Measurements from ENCODE around the gene TRMU. TPM values are rescaled to one million over a fixed set of nuclear protein-coding genes. Genes with fewer than 3 reads are reported as not detected.
A peak's percentile ranks its signal among the peaks of the same experiment; 100 is the strongest.

The TRMU gene
- total RNA-seq, 2 donors from 2014 or later, result 79.7 to 84.5 TPM

GRCh38 chr22:46376111-46376510 lies 40.6 kb downstream of the TRMU start:
- peaks cover 20% of the 10 kb centered on the region for H3K9me3 ChIP-seq (ENCODE audit: control insufficient read depth, low read length)
- 96 to 100% methylated on average over 2 to 3 of the region's 3 CpGs for WGBS, 2 experiments (ENCODE audit: insufficient coverage in 1 of 2, insufficient read length in 1 of 2)
- DNase-seq, result no peak
- peaks cover 54% of the 10 kb centered on the region for H3K36me3 Mint-ChIP-seq (ENCODE audit: low read depth)
- peaks cover 13% of the 10 kb centered on the region for H3K9me3 Mint-ChIP-seq
- no peaks in the 10 kb centered on the region for H3K27me3 Mint-ChIP-seq (ENCODE audit: insufficient read depth)
- TF ChIP-seq CTCF (conservative IDR thresholded peaks at IDR 0.05), result no peak
- peaks cover 12% of the 10 kb centered on the region for H3K4me1 ChIP-seq (ENCODE audit: control insufficient read depth, insufficient read depth, low read length)
- peaks cover 18% of the 10 kb centered on the region for H3K36me3 ChIP-seq (ENCODE audit: control insufficient read depth, insufficient read depth, low read length)
- H3K9ac ChIP-seq (ENCODE audit: extremely low read depth, low read length, poor library complexity, severe bottlenecking), result no peak overlapping the region
- H3K27ac ChIP-seq (ENCODE audit: low read depth, low read length), result no peak overlapping the region
- peak overlapping the region; percentile 15 for H3K4me3 ChIP-seq (ENCODE audit: low read length)
- H3K27me3 ChIP-seq (ENCODE audit: control insufficient read depth, insufficient read depth, low read length, poor library complexity, severe bottlenecking), result no peaks in the 10 kb centered on the region
- H3K4me3 Mint-ChIP-seq, result no peak overlapping the region
- no peak overlapping the region for H3K27ac Mint-ChIP-seq
- peaks cover 33% of the 10 kb centered on the region for H3K4me1 Mint-ChIP-seq

- H3K4me1 Mint-ChIP-seq, result peaks cover 33% of the 10 kb centered on the region
- H3K4me3 Mint-ChIP-seq, result peak overlapping the region; percentile 27
- H3K9me3 Mint-ChIP-seq, result peaks cover 13% of the 10 kb centered on the region
- Histone ChIP-seq H3K4me1 (ENCODE audit: control insufficient read depth, insufficient read depth, low read length) (peaks cover 12% of the 10 kb centered on the region), H3K36me3 (ENCODE audit: control insufficient read depth, insufficient read depth, low read length) (peaks cover 18% of the 10 kb centered on the region), H3K27me3 (ENCODE audit: control insufficient read depth, insufficient read depth, low read length, poor library complexity, severe bottlenecking) (no peaks in the 10 kb centered on the region), H3K9me3 (ENCODE audit: control insufficient read depth, low read length) (peaks cover 20% of the 10 kb centered on the region), H3K9ac (ENCODE audit: extremely low read depth, low read length, poor library complexity, severe bottlenecking) (no peak overlapping the region), H3K27ac (ENCODE audit: low read depth, low read length) (peak overlapping the region; percentile 81), H3K4me3 (ENCODE audit: low read length) (peak overlapping the region; percentile 23)
- no peak for TF ChIP-seq CTCF (conservative IDR thresholded peaks at IDR 0.05)
- no peak for DNase-seq
- H3K27me3 Mint-ChIP-seq (ENCODE audit: insufficient read depth), result no peaks in the 10 kb centered on the region
- 92 to 93% methylated on average over 16 to 19 of the region's 19 CpGs for WGBS, 2 experiments (ENCODE audit: insufficient coverage in 1 of 2, insufficient read length in 1 of 2)
- H3K27ac Mint-ChIP-seq, result peak overlapping the region; percentile 95
- H3K36me3 Mint-ChIP-seq (ENCODE audit: low read depth), result peaks cover 56% of the 10 kb centered on the region
These were observed 41.5 kb downstream of the TRMU start for GRCh38 chr22:46376908-46377524.

- peak overlapping the region; percentile 81 for H3K27ac ChIP-seq (ENCODE audit: low read depth, low read length)
- no peaks in the 10 kb centered on the region for H3K27me3 ChIP-seq (ENCODE audit: control insufficient read depth, insufficient read depth, low read length, poor library complexity, severe bottlenecking)
- no peak for TF ChIP-seq CTCF (conservative IDR thresholded peaks at IDR 0.05)
- 35 to 42% methylated on average over 7 to 27 of the region's 27 CpGs for WGBS, 2 experiments (ENCODE audit: insufficient coverage in 1 of 2, insufficient read length in 1 of 2)
- peaks cover 20% of the 10 kb centered on the region for H3K9me3 ChIP-seq (ENCODE audit: control insufficient read depth, low read length)
- peaks cover 22% of the 10 kb centered on the region for H3K36me3 ChIP-seq (ENCODE audit: control insufficient read depth, insufficient read depth, low read length)
- H3K4me1 ChIP-seq (ENCODE audit: control insufficient read depth, insufficient read depth, low read length), result peaks cover 12% of the 10 kb centered on the region
- peak overlapping the region; percentile 80 for H3K9ac ChIP-seq (ENCODE audit: extremely low read depth, low read length, poor library complexity, severe bottlenecking)
- H3K4me3 Mint-ChIP-seq, result peak overlapping the region; percentile 29
- H3K27ac Mint-ChIP-seq, result peak overlapping the region; percentile 96
- peaks cover 57% of the 10 kb centered on the region for H3K36me3 Mint-ChIP-seq (ENCODE audit: low read depth)
- H3K9me3 Mint-ChIP-seq, result peaks cover 16% of the 10 kb centered on the region
- H3K4me1 Mint-ChIP-seq, result peaks cover 33% of the 10 kb centered on the region
- H3K27me3 Mint-ChIP-seq (ENCODE audit: insufficient read depth), result no peaks in the 10 kb centered on the region
- H3K4me3 ChIP-seq (ENCODE audit: low read length), result no peak overlapping the region
- peak; percentile 95 for DNase-seq
These were observed 42.3 kb downstream of the TRMU start for GRCh38 chr22:46377525-46378425.
